K562 (cell line): ENCODE results near the gene RPH3AL. TPM values are rescaled to one million over a fixed set of nuclear protein-coding genes. Genes with fewer than 3 reads are reported as not detected.

Experiments used
- ATAC-seq: fragments of 200-7000 bp; cut with Tn5 transposase; 3 replicates; pipeline ENCODE4 v1.9.1; 2020; ENCODE audit warnings: moderate library complexity
- BruUV-seq: library from RNA; stranded (reverse); fragments of 400-500 nt; replicated peaks from 2 replicates; lab custom pipeline; 2021; lab: Mats Ljungman, UMichigan
- CTCF ChIA-PET: fragments of 300-600 bp; formaldehyde crosslinking; extraction: SDS; loops from one replicate; lab custom pipeline; 2021; ENCODE audit warnings: low intra/inter-chr PET ratio; lab: Yijun Ruan, JAX
- POLR2A ChIA-PET: fragments of 300-600, 350-650 bp; sonication (Branson Sonifier 250); formaldehyde crosslinking; extraction: SDS; loops from one replicate; lab custom pipeline; 2021; ENCODE audit warnings: antibody characterized with exemption, inconsistent platforms; lab: Yijun Ruan, JAX
- DNase-seq, 4 experiments: peaks; one replicate each; pipeline versions ENCODE4 v3.0.0 to v3.0.0-alpha.2; 2011 to 2018; ENCODE audit warnings: low spot score in 3 of 4, mixed read lengths in 3 of 4; ENCODE audit errors: extremely low read depth in 1 of 4
- FAIRE-seq: peaks from 2 replicates; lab custom pipeline; 2011; peaks lifted over from hg19 to GRCh38; lab: Jason Lieb, UNC
- H2AFZ ChIP-seq: 2 replicates; pipeline ENCODE4 v1.6.0; 2011; ENCODE audit warnings: low read depth, low read length, control low read depth, inconsistent platforms
- H3K27ac ChIP-seq: fragments of 200-600 bp; 3 replicates; pipeline ENCODE4 v1.8.0; 2011; ENCODE audit warnings: low read depth, mild to moderate bottlenecking, control low read depth, inconsistent platforms, low read length, moderate library complexity, mixed read lengths; ENCODE audit errors: extremely low read depth
- H3K27me3 ChIP-seq, 2 experiments: fragments of 300-600 bp in 1 of 2; 2 replicates in 1 of 2; 3 replicates in 1 of 2; pipeline versions ENCODE4 v1.6.0 to v1.8.0; 2011; ENCODE audit warnings: inconsistent platforms in 2 of 2, low read length in 2 of 2, mild to moderate bottlenecking in 1 of 2, mixed read lengths in 1 of 2, moderate library complexity in 1 of 2; ENCODE audit not compliant: control insufficient read depth in 2 of 2, insufficient read depth in 2 of 2
- H3K36me3 ChIP-seq: fragments of 300-600 bp; 3 replicates; pipeline ENCODE4 v1.8.0; 2011; ENCODE audit warnings: mild to moderate bottlenecking, low read length, inconsistent platforms; ENCODE audit not compliant: control insufficient read depth, insufficient read depth
- H3K4me1 ChIP-seq, 2 experiments: fragments of 200-600 bp in 1 of 2; replicated peaks in 1 of 2; 2 replicates in 1 of 2; 3 replicates in 1 of 2; pipeline versions ENCODE4 v1.5.1 to v1.8.0; 2011; ENCODE audit warnings: inconsistent platforms in 2 of 2, low read length in 2 of 2, mild to moderate bottlenecking in 1 of 2, mixed read lengths in 1 of 2, moderate library complexity in 1 of 2; ENCODE audit not compliant: control insufficient read depth in 2 of 2, insufficient read depth in 2 of 2
- H3K4me2 ChIP-seq: 2 replicates; pipeline ENCODE4 v1.6.1; 2011; ENCODE audit warnings: low read length, control low read depth, inconsistent platforms, mixed read lengths; ENCODE audit not compliant: insufficient read depth
- H3K4me3 ChIP-seq: fragments of 200-600 bp; sonication (generic), shearing (Covaris generic); 2 replicates; pipeline ENCODE4 v1.5.1; 2016; ENCODE audit warnings: control low read depth, inconsistent platforms
- H3K79me2 ChIP-seq: fragments of 200-600 bp; 3 replicates; pipeline ENCODE4 v1.8.0; 2011; ENCODE audit warnings: low read length, inconsistent platforms; ENCODE audit not compliant: control insufficient read depth, insufficient read depth
- H3K9ac ChIP-seq, 2 experiments: 2 replicates each; pipeline versions ENCODE4 v1.6.0 to v1.6.1; 2011; ENCODE audit warnings: low read depth in 2 of 2, low read length in 2 of 2, control low read depth in 1 of 2, inconsistent platforms in 1 of 2, mild to moderate bottlenecking in 1 of 2, mixed read lengths in 1 of 2; ENCODE audit not compliant: insufficient read depth in 1 of 2
- H3K9me1 ChIP-seq: one replicate; pipeline ENCODE4 v1.6.0; 2011; ENCODE audit warnings: inconsistent platforms, mild to moderate bottlenecking, low read length, moderate library complexity; ENCODE audit not compliant: control insufficient read depth, insufficient read depth
- H3K9me3 ChIP-seq: replicated peaks from 2 replicates; pipeline ENCODE4 v1.5.1; 2011; ENCODE audit warnings: low read depth, low read length, inconsistent platforms; ENCODE audit not compliant: control insufficient read depth, insufficient read depth
- H4K20me1 ChIP-seq: replicated peaks from 2 replicates; pipeline ENCODE4 v1.6.1; 2011; ENCODE audit warnings: low read length, inconsistent platforms, mixed read lengths; ENCODE audit not compliant: control insufficient read depth, insufficient read depth
- RAD21 ChIP-seq, 2 experiments: fragments of 250-450 bp in 1 of 2; fragments of 450-650 bp in 1 of 2; sonication (Bioruptor Pico) in 1 of 2; formaldehyde crosslinking in 1 of 2; IDR thresholded peaks in 1 of 2; conservative IDR thresholded peaks in 1 of 2; 2 replicates each; pipeline versions ENCODE4 v1.4.0 to v1.8.0; 2020 to 2022; ENCODE audit warnings: mild to moderate bottlenecking in 2 of 2, moderate library complexity in 1 of 2
- WGBS: fragments of 100-300 bp; shearing (Covaris generic); methylation state at CpG from one replicate; pipeline ENCODE4 v1.1.6; 2016; ENCODE audit warnings: low coverage, mixed read lengths; ENCODE audit not compliant: insufficient coverage; ENCODE audit errors: missing lambda C conversion rate; 5-methylcytosine and 5-hydroxymethylcytosine counted together
- in situ Hi-C: fragments of 300-500 bp; cut with MboI; formaldehyde crosslinking; loops from 4 replicates; pipeline ENCODE4 v1.15.0; 2018; ENCODE audit warnings: inconsistent platforms, mixed read lengths
- intact Hi-C: fragments of 100-400 bp; cut with micrococcal nuclease; formaldehyde crosslinking; loops from 2 replicates; pipeline ENCODE4 v1.14.2; 2022
- polyA plus RNA-seq, 8 experiments: library from polyadenylated mRNA; depleted of rRNA in 4 of 8; stranded (reverse) in 5 of 8; unstranded in 3 of 8; fragments of >200 nt; fragmentation: Nextera tagmentation in 2 of 8; fragmentation: Illumina TruSeq in 1 of 8; extraction: Ambion mirVana in 2 of 8; extraction: Trizol in 1 of 8; gene quantifications; 2 replicates each; pipeline versions ENCODE4 v1.2.1 to v1.2.3, GENCODE V29; 2011 to 2014; ENCODE audit warnings: inconsistent platforms in 1 of 8, missing spikeins in 1 of 8
- total RNA-seq, 7 experiments: library from RNA; depleted of rRNA in 6 of 7; stranded (reverse); fragments of >200 nt in 6 of 7; fragmentation: Illumina TruSeq in 2 of 7; extraction: Trizol in 2 of 7; gene quantifications; 2 replicates each; pipeline versions ENCODE4 v1.2.1 to v1.2.3, GENCODE V29; 2011 to 2021; ENCODE audit warnings: low replicate concordance in 1 of 7
- TF ChIP-seq, protein P1 (sequence below): sonication (generic); formaldehyde crosslinking; IDR thresholded peaks from 2 replicates; pipeline ENCODE4 v1.4.0; 2020; ENCODE audit warnings: mild to moderate bottlenecking, missing genetic modification reagents
- TF ChIP-seq, protein P2 (sequence below), 3 experiments: IDR thresholded peaks in 2 of 3; conservative IDR thresholded peaks in 1 of 3; 2 replicates each; pipeline ENCODE4 v1.5.1; 2011 to 2012; ENCODE audit warnings: low read length in 3 of 3, mild to moderate bottlenecking in 3 of 3, control low read depth in 2 of 3, improper control_type of control experiment in 1 of 3, inconsistent platforms in 1 of 3, low read depth in 1 of 3, mixed read lengths in 1 of 3, moderate library complexity in 1 of 3; ENCODE audit not compliant: insufficient read depth in 2 of 3

RPH3AL gene
- total and polyA plus RNA-seq, 9 of the 15 experiments (the other 6 are each of a cell fraction or from before 2014, with no cell fraction given): 0.18 to 1.7 (median 0.39) TPM

GRCh38 chr17:348692-349425 lies 3.7 kb downstream of the RPH3AL start:
- Histone ChIP-seq H3K9me3 (no peaks in the 10 kb centered on the region), H3K27me3 (peaks cover 0 to 9% of the 10 kb centered on the region in 2 experiments; a peak in 2 of 5 replicates), H3K4me2 (no peak overlapping the region), H2AFZ (no peak overlapping the region), H3K9ac (no peak overlapping the region), H3K4me3 (no peak overlapping the region), H3K36me3 (no peaks in the 10 kb centered on the region), H4K20me1 (no peaks in the 10 kb centered on the region), H3K27ac (no peak overlapping the region), H3K9me1 (no peaks in the 10 kb centered on the region), H3K4me1 (no peaks in the 10 kb centered on the region), H3K79me2 (no peaks in the 10 kb centered on the region)
- intact Hi-C loops (no loop called here), in situ Hi-C loops (no loop called here)
- no TSS peak for BruUV-seq
- TF ChIP-seq RAD21 (CRISPR knock-in tag; conservative IDR thresholded peaks at IDR 0.05 in 1 of 2, IDR thresholded peaks at IDR 0.05 in 1 of 2): peak in 1 of 2 experiments; percentile 7; a peak in 1 of 4 replicates
- TF ChIP-seq, protein P1, sequence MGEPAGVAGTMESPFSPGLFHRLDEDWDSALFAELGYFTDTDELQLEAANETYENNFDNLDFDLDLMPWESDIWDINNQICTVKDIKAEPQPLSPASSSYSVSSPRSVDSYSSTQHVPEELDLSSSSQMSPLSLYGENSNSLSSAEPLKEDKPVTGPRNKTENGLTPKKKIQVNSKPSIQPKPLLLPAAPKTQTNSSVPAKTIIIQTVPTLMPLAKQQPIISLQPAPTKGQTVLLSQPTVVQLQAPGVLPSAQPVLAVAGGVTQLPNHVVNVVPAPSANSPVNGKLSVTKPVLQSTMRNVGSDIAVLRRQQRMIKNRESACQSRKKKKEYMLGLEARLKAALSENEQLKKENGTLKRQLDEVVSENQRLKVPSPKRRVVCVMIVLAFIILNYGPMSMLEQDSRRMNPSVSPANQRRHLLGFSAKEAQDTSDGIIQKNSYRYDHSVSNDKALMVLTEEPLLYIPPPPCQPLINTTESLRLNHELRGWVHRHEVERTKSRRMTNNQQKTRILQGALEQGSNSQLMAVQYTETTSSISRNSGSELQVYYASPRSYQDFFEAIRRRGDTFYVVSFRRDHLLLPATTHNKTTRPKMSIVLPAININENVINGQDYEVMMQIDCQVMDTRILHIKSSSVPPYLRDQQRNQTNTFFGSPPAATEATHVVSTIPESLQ (CRISPR knock-in tag): no peak
- TF ChIP-seq, protein P2, sequence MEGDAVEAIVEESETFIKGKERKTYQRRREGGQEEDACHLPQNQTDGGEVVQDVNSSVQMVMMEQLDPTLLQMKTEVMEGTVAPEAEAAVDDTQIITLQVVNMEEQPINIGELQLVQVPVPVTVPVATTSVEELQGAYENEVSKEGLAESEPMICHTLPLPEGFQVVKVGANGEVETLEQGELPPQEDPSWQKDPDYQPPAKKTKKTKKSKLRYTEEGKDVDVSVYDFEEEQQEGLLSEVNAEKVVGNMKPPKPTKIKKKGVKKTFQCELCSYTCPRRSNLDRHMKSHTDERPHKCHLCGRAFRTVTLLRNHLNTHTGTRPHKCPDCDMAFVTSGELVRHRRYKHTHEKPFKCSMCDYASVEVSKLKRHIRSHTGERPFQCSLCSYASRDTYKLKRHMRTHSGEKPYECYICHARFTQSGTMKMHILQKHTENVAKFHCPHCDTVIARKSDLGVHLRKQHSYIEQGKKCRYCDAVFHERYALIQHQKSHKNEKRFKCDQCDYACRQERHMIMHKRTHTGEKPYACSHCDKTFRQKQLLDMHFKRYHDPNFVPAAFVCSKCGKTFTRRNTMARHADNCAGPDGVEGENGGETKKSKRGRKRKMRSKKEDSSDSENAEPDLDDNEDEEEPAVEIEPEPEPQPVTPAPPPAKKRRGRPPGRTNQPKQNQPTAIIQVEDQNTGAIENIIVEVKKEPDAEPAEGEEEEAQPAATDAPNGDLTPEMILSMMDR (IDR thresholded peaks at IDR 0.05 in 2 of 3, conservative IDR thresholded peaks at IDR 0.05 in 1 of 3; ENCODE audit: insufficient read depth in 2 of 3, low read depth in 1 of 3, low read length in 3 of 3): 0 out of 6 replicates have a peak, but pooled peaks of 1 of the 3 experiments have one; percentile 7
- ATAC-seq (no peak), FAIRE-seq (no peak), DNase-seq (no peak)
- WGBS: 0% methylated on average over 12 of the region's 12 CpGs
- POLR2A ChIA-PET: no interaction called here
- CTCF ChIA-PET: no interaction called here
